GM19193 (cell line): Measurements from ENCODE around the gene HTRA2.

Experiments
- POLR2A ChIP-seq: IDR thresholded peaks from 4 replicates; pipeline ENCODE4 v1.6.1; 2011; ENCODE audit not compliant: insufficient read depth, insufficient read length; ENCODE audit errors: extremely low read depth

The HTRA2 gene

GRCh38 chr2:74524005-74524404 lies 5.7 kb upstream of the HTRA2 start:
- no peak for TF ChIP-seq POLR2A

- no peak for TF ChIP-seq POLR2A
These were observed 4.6 kb upstream of the HTRA2 start for GRCh38 chr2:74524955-74525716.

- no peak for TF ChIP-seq POLR2A
These were observed 3.8 kb upstream of the HTRA2 start, which contains the start of gene DQX1 for GRCh38 chr2:74525717-74526648. DQX1 (minus strand) TSS chr2:74526231; CDS start chr2:74525729, 502 bp downstream.

GRCh38 chr2:74526649-74527230 lies 3.0 kb upstream of the HTRA2 start:
- no peak for TF ChIP-seq POLR2A

GRCh38 chr2:74527741-74528140 lies 2.0 kb upstream of the HTRA2 start:
- TF ChIP-seq POLR2A, result no peak

- no peak for TF ChIP-seq POLR2A
These were observed 955 bp upstream of the HTRA2 start for GRCh38 chr2:74528600-74529356.

GRCh38 chr2:74530239-74531187 lies 780 bp downstream of the HTRA2 start:
- TF ChIP-seq POLR2A, result peak; percentile 51

GRCh38 chr2:74531666-74532065 lies 1.9 kb downstream of the HTRA2 start:
- TF ChIP-seq POLR2A, result no peak

GRCh38 chr2:74532222-74532621 lies 2.5 kb downstream of the HTRA2 start:
- no peak for TF ChIP-seq POLR2A

- no peak for TF ChIP-seq POLR2A
These were observed 3.7 kb downstream of the HTRA2 start for GRCh38 chr2:74533464-74533863.

- no peak for TF ChIP-seq POLR2A
These were observed 4.7 kb downstream of the HTRA2 start for GRCh38 chr2:74534411-74534810.

GRCh38 chr2:74535440-74535965 lies 5.8 kb downstream of the HTRA2 start:
- no peak for TF ChIP-seq POLR2A
